ENCODE measurements around the gene TPPP3. TPM values are rescaled to one million over a fixed set of nuclear protein-coding genes. Genes with fewer than 3 reads are reported as not detected.

TPPP3 gene
- total and polyA plus RNA-seq, 4 donors, result 164 to 371 (median 185) TPM

DNA sequence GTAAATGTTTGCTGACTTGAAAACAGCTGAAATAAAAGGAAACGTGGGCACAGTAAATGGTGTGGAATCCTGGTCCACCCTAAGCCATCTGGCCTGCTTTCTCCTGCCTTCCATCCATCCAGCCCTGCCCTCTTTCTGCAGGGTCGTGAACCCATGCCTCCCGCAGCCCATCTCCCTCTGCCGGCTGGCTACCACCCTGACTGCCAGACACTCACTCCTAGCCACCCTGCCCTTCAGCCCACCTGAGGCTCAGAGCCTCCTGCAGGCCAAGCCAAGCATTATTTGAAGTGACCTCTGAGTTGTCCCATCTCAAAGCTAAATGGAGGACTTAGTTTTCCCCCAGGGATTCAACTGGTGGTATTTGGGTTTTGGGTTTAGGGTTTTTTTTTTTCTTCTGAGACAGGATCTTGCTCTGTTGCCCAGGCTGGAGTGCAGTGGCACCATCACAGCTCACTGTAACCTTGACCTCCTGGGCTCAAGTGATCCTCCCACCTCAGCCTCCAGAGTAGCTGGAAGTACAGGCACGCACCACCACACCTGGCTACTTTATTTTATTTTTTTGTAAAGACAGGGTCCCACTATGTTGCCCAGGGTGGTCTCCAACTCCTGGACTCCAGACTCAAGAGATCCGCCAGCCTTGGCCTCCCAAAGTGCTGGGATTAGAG, 14.6 kb upstream of the TPPP3 start:
- H3K9ac ChIP-seq (ENCODE audit: insufficient read depth in 1 of 2, low read length in 2 of 2), result no peak overlapping the region
- no peak for ATAC-seq (ENCODE audit: insufficient read depth, low FRiP score)
- H3K27me3 ChIP-seq (ENCODE audit: control insufficient read depth in 3 of 3, insufficient read depth in 3 of 3, low read length in 2 of 3), result no peaks in the 10 kb centered on the region
- no peaks in the 10 kb centered on the region for H3K9me3 ChIP-seq (ENCODE audit: control insufficient read depth in 4 of 4, insufficient read depth in 3 of 4, low read length in 3 of 4)
- peaks cover 0 to 2% (median 0%) of the 10 kb centered on the region in 4 donors for H3K36me3 ChIP-seq (ENCODE audit: control insufficient read depth in 4 of 4, insufficient read depth in 4 of 4, low read length in 4 of 4)
- no peak overlapping the region for H3K4me3 ChIP-seq
- WGBS, 2 donors, result 87 to 91% methylated on average over 6 of the region's 6 CpGs
- H3K4me1 ChIP-seq (ENCODE audit: control insufficient read depth in 5 of 5, insufficient read depth in 5 of 5, low read length in 5 of 5), result peaks cover 0 to 22% (median 14%) of the 10 kb centered on the region in 5 donors
- H3K27ac ChIP-seq (ENCODE audit: low read depth in 1 of 2, low read length in 1 of 2), result no peak overlapping the region
- TF ChIP-seq, protein P1, sequence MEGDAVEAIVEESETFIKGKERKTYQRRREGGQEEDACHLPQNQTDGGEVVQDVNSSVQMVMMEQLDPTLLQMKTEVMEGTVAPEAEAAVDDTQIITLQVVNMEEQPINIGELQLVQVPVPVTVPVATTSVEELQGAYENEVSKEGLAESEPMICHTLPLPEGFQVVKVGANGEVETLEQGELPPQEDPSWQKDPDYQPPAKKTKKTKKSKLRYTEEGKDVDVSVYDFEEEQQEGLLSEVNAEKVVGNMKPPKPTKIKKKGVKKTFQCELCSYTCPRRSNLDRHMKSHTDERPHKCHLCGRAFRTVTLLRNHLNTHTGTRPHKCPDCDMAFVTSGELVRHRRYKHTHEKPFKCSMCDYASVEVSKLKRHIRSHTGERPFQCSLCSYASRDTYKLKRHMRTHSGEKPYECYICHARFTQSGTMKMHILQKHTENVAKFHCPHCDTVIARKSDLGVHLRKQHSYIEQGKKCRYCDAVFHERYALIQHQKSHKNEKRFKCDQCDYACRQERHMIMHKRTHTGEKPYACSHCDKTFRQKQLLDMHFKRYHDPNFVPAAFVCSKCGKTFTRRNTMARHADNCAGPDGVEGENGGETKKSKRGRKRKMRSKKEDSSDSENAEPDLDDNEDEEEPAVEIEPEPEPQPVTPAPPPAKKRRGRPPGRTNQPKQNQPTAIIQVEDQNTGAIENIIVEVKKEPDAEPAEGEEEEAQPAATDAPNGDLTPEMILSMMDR (IDR thresholded peaks at IDR 0.05; ENCODE audit: control extremely low read depth, extremely low read depth), result no peak
- DNase-seq, result no peak

- H3K36me3 ChIP-seq (ENCODE audit: control insufficient read depth in 4 of 4, insufficient read depth in 4 of 4, low read length in 4 of 4), result peaks cover 0 to 2% (median 0%) of the 10 kb centered on the region in 4 donors
- H3K27ac ChIP-seq (ENCODE audit: low read depth in 1 of 2, low read length in 1 of 2), result peak overlapping the region; percentile 13 to 21
- 85 to 91% methylated on average over 7 of the region's 7 CpGs for WGBS, 2 donors
- H3K27me3 ChIP-seq (ENCODE audit: control insufficient read depth in 3 of 3, insufficient read depth in 3 of 3, low read length in 2 of 3), result no peaks in the 10 kb centered on the region
- TF ChIP-seq, protein P1 (IDR thresholded peaks at IDR 0.05; ENCODE audit: control extremely low read depth, extremely low read depth), result no peak
- no peak overlapping the region for H3K9ac ChIP-seq (ENCODE audit: insufficient read depth in 1 of 2, low read length in 2 of 2)
- H3K4me1 ChIP-seq (ENCODE audit: control insufficient read depth in 5 of 5, insufficient read depth in 5 of 5, low read length in 5 of 5), result peaks cover 0 to 22% (median 14%) of the 10 kb centered on the region in 5 donors
- H3K9me3 ChIP-seq (ENCODE audit: control insufficient read depth in 4 of 4, insufficient read depth in 3 of 4, low read length in 3 of 4), result no peaks in the 10 kb centered on the region
- H3K4me3 ChIP-seq, result no peak overlapping the region
- DNase-seq, result no peak
- no peak for ATAC-seq (ENCODE audit: insufficient read depth, low FRiP score)
These were observed 14.0 kb upstream of the TPPP3 start for GRCh38 chr16:67407176-67407787.

- 83 to 91% methylated on average over 18 of the region's 18 CpGs for WGBS, 2 donors
- no peak overlapping the region for H3K9ac ChIP-seq (ENCODE audit: insufficient read depth in 1 of 2, low read length in 2 of 2)
These were observed 13.0 kb upstream of the TPPP3 start for GRCh38 chr16:67406111-67406971.

More at GRCh38 chr16:67406111-67406971, 13.0 kb upstream of the TPPP3 start:
- TF ChIP-seq, protein P1 (IDR thresholded peaks at IDR 0.05; ENCODE audit: control extremely low read depth, extremely low read depth), result no peak
- no peak overlapping the region for H3K4me3 ChIP-seq
- peaks cover 0 to 22% (median 14%) of the 10 kb centered on the region in 5 donors for H3K4me1 ChIP-seq (ENCODE audit: control insufficient read depth in 5 of 5, insufficient read depth in 5 of 5, low read length in 5 of 5)
- ATAC-seq (ENCODE audit: insufficient read depth, low FRiP score), result no peak
- H3K27ac ChIP-seq (ENCODE audit: low read depth in 1 of 2, low read length in 1 of 2), result peak overlapping the region in 1 of 2 donors; percentile 21
- DNase-seq, result peak; percentile 42 to 85 (median 77)
- no peaks in the 10 kb centered on the region for H3K27me3 ChIP-seq (ENCODE audit: control insufficient read depth in 3 of 3, insufficient read depth in 3 of 3, low read length in 2 of 3)
- no peaks in the 10 kb centered on the region for H3K9me3 ChIP-seq (ENCODE audit: control insufficient read depth in 4 of 4, insufficient read depth in 3 of 4, low read length in 3 of 4)
- H3K36me3 ChIP-seq (ENCODE audit: control insufficient read depth in 4 of 4, insufficient read depth in 4 of 4, low read length in 4 of 4), result peaks cover 0 to 2% (median 0%) of the 10 kb centered on the region in 4 donors

All from lung (tissue), 12 donors.